Effector memory CD8-positive, alpha-beta T cell (primary cell): ENCODE measurements around the gene AMOTL2.

ENCODE experiments used
- ATAC-seq: fragments of 150-1000 bp; cut with Tn5 transposase; replicated peaks from 2 replicates; pipeline ENCODE4 v1.10.0; 2021; ENCODE audit warnings: mild to moderate bottlenecking, moderate library complexity
- DNase-seq, 3 experiments: peaks; one replicate each; pipeline ENCODE4 v3.0.0; 2021
- H3K27ac Mint-ChIP-seq, 2 donors: one replicate each; pipeline ENCODE4 v1.8.0; 2022; ENCODE audit warnings: mild to moderate bottlenecking in 2 of 2, mixed read lengths in 2 of 2, moderate library complexity in 2 of 2
- H3K27me3 Mint-ChIP-seq, 2 donors: one replicate each; pipeline ENCODE4 v1.8.0; 2022; ENCODE audit warnings: mixed read lengths in 2 of 2
- H3K36me3 Mint-ChIP-seq: one replicate; pipeline ENCODE4 v1.8.0; 2022; ENCODE audit warnings: mild to moderate bottlenecking, moderate library complexity, mixed read lengths; ENCODE audit not compliant: insufficient read depth
- H3K4me1 Mint-ChIP-seq, 2 donors: one replicate each; pipeline ENCODE4 v1.8.0; 2022; ENCODE audit warnings: low read depth in 2 of 2, mixed read lengths in 2 of 2
- H3K4me3 Mint-ChIP-seq, 2 donors: one replicate each; pipeline ENCODE4 v1.8.0; 2022; ENCODE audit warnings: mild to moderate bottlenecking in 2 of 2, mixed read lengths in 2 of 2, moderate library complexity in 2 of 2
- H3K9me3 Mint-ChIP-seq, 2 donors: one replicate each; pipeline ENCODE4 v1.8.0; 2022; ENCODE audit warnings: mixed read lengths in 2 of 2

AMOTL2 gene

GRCh38 chr3:134314588-134315285 is 59.5 kb downstream of the AMOTL2 start:
- Mint-ChIP-seq H3K4me3 (no peak overlapping the region), H3K9me3 (no peaks in the 10 kb centered on the region), H3K27ac (no peak overlapping the region), H3K36me3 (no peaks in the 10 kb centered on the region), H3K4me1 (peaks cover 0 to 2% of the 10 kb centered on the region in 2 donors), H3K27me3 (peaks cover 23 to 57% of the 10 kb centered on the region in 2 donors)
- ATAC-seq (no peak), DNase-seq (no peak)

DNA sequence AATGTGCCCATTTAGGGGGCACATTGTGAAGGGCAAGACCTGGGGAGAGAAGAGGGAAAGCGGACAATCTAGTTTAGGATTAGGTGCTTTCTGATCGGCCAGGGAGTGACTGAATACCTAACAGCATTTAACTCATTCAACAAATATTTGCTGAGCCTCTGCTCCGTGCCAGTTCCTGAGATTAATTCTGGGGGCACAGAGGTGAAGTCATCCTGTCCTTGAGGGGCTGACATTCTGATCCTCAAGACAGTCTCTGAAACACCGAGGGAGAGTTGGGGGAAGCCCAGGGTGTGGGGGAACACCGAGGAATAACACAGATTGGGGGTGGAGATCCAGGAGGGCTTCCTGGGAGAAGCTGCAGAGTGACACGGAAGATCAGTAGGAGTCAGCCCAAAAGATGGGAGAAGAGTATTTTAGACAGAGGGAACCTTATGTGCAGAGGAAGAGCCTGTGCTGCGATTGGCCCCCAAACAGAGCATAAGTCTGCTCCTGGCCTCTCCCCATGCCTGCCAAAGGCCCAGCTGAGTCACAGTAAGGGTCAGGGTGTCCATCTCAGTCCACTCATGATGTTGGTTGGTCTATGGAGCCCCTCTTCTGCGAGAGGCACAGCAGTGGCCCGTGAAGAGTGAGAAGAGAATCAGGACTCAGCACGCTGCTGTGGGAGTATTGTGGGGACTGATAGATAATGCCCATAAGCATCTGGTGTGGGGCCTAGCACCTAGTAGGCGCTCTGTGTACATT is 60.2 kb downstream of the AMOTL2 start:
- Mint-ChIP-seq H3K27me3 (peaks cover 23 to 57% of the 10 kb centered on the region in 2 donors), H3K4me3 (peak overlapping the region in 1 of 2 donors; percentile 70)

DNA sequence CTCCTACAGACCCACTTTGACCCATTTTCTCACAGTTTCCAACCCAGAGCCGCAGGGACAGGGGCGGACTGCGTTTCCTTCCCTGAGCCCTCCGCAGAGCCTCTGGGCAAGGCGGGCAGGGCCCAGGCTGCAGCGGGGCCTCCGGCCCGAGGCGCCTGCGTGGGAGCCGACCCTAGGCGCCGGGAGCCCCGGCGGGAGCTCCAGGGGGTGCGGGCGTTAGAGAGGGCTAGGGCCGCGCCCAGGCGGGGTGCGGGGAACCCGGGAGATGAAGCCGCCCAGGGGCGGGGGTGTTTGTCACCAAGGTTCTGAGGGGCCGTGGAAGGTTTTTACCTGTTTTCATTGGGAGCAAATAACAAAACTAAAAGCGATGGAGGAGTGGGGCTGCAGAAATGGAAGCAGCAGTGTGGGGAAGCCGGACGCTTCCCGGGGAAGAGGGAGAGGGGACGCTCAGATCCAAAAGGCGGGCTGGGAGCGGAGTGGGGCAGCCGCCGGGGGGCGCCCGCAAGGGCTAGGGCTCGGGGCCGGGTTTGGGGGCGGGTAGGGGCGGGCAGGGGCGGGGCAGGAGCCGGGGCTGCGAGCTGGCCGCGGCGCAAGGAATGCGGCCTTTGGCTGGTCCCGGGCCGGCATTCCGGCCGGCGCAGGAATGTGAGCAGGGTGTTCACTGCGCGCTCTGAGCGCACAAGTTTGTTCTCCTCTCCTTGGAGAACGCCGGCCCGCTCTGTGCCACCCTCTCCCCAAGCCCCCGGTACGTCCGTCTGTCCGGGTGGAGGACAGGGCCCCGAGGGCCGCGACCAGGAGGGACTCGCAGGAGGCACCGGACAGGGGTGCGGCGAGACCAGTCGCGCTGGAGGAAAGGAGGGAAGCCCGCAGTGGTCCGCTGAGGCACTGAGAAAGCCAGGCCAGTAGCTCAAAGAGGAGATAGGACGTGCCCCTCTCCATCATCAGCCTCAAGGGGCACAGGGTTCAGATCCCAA is 61.1 kb downstream of the AMOTL2 start:
- no peak for DNase-seq
- Mint-ChIP-seq H3K4me3 (peak overlapping the region; percentile 6 to 70), H3K27me3 (peaks cover 25 to 58% of the 10 kb centered on the region in 2 donors), H3K36me3 (no peaks in the 10 kb centered on the region), H3K4me1 (peaks cover 2 to 5% of the 10 kb centered on the region in 2 donors), H3K27ac (peak overlapping the region in 1 of 2 donors; percentile 44), H3K9me3 (no peaks in the 10 kb centered on the region)
- ATAC-seq = peak; percentile 3

More for the DNA sequence above, 60.2 kb downstream of the AMOTL2 start:
- DNase-seq (no peak), ATAC-seq (no peak)
- Mint-ChIP-seq H3K27ac (no peak overlapping the region), H3K9me3 (no peaks in the 10 kb centered on the region), H3K4me1 (peaks cover 0 to 2% of the 10 kb centered on the region in 2 donors), H3K36me3 (no peaks in the 10 kb centered on the region)

DNA sequence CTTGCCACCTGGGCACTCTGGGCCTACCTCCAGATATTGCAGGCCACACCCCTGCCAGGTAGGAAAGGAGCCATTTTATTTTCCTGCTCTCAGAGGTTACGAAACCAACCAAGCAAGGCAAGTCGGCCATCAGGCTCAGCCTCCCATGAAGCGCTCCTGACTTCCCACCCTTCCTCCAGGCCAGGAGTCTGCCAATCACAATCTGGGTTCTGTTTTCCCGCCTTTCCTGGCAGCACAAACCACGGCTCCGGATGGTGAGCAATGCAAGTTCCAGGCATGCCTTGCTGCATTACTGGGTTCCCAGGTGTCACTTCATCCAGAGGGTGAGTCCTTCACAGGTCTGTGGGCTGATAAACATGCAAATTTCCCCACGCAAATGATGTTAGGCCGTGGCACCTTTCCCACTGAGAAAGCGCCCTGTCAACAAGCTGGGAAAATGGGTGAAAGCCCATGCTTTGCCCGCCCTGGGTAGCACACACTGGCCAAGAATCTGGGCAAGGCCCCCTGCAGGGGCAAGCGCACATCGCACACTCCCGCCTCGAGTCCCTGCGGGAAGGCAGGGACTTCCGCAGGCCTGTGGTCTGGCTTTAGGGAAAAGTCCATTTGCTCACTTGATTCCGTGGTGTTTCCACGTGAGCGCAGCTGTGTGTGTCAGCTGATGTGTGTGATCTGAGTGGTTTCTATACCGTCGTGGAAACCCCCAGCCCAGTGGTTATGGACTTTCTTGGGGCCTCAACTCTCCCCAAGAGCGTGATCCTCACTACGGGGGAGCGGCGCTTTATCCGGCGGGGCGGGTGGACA is 62.0 kb downstream of the AMOTL2 start:
- Mint-ChIP-seq H3K36me3 (no peaks in the 10 kb centered on the region), H3K9me3 (no peaks in the 10 kb centered on the region), H3K27me3 (peaks cover 34 to 63% of the 10 kb centered on the region in 2 donors), H3K4me1 (peaks cover 5 to 9% of the 10 kb centered on the region in 2 donors), H3K4me3 (peak overlapping the region; percentile 6 to 70), H3K27ac (peak overlapping the region in 1 of 2 donors; percentile 44)
- DNase-seq (peak in 2 of 3 experiments; percentile 7 to 8), ATAC-seq (peak; percentile 80)

GRCh38 chr3:134311693-134312071 is 62.6 kb downstream of the AMOTL2 start:
- H3K27ac Mint-ChIP-seq = no peak overlapping the region
- no peak overlapping the region for H3K4me3 Mint-ChIP-seq
- H3K36me3 Mint-ChIP-seq = no peaks in the 10 kb centered on the region
- H3K9me3 Mint-ChIP-seq = no peaks in the 10 kb centered on the region
- peaks cover 5 to 9% of the 10 kb centered on the region in 2 donors for H3K4me1 Mint-ChIP-seq
- H3K27me3 Mint-ChIP-seq = peaks cover 35 to 69% of the 10 kb centered on the region in 2 donors
- ATAC-seq = no peak
- DNase-seq = no peak

GRCh38 chr3:134311265-134311664 is 63.0 kb downstream of the AMOTL2 start:
- peaks cover 5 to 9% of the 10 kb centered on the region in 2 donors for H3K4me1 Mint-ChIP-seq
- H3K27ac Mint-ChIP-seq = no peak overlapping the region
- H3K27me3 Mint-ChIP-seq = peaks cover 39 to 73% of the 10 kb centered on the region in 2 donors
- H3K36me3 Mint-ChIP-seq = no peaks in the 10 kb centered on the region
- DNase-seq (no peak), ATAC-seq (no peak)
- H3K4me3 Mint-ChIP-seq = no peak overlapping the region
- H3K9me3 Mint-ChIP-seq = no peaks in the 10 kb centered on the region

- ATAC-seq = no peak
- no peak overlapping the region for H3K27ac Mint-ChIP-seq
- DNase-seq = no peak
- peaks cover 3% of the 10 kb centered on the region for H3K36me3 Mint-ChIP-seq
- no peak overlapping the region for H3K4me3 Mint-ChIP-seq
- peaks cover 50 to 71% of the 10 kb centered on the region in 2 donors for H3K27me3 Mint-ChIP-seq
- peaks cover 5 to 9% of the 10 kb centered on the region in 2 donors for H3K4me1 Mint-ChIP-seq
- no peaks in the 10 kb centered on the region for H3K9me3 Mint-ChIP-seq
These were observed 64.1 kb downstream of the AMOTL2 start for GRCh38 chr3:134309987-134310700.

GRCh38 chr3:134308350-134308891 is 65.8 kb downstream of the AMOTL2 start:
- Mint-ChIP-seq H3K27ac (no peak overlapping the region), H3K4me1 (peaks cover 5 to 9% of the 10 kb centered on the region in 2 donors), H3K9me3 (no peaks in the 10 kb centered on the region), H3K36me3 (peaks cover 3% of the 10 kb centered on the region), H3K4me3 (peak overlapping the region; percentile 7 to 31), H3K27me3 (peaks cover 37 to 53% of the 10 kb centered on the region in 2 donors)
- DNase-seq (peak; percentile 68 to 76 (median 69)), ATAC-seq (peak; percentile 73)

- peaks cover 37 to 49% of the 10 kb centered on the region in 2 donors for H3K27me3 Mint-ChIP-seq
- ATAC-seq = no peak
These were observed 66.8 kb downstream of the AMOTL2 start for GRCh38 chr3:134307425-134307824.

GRCh38 chr3:134306320-134306719 is 67.9 kb downstream of the AMOTL2 start:
- Mint-ChIP-seq H3K4me3 (no peak overlapping the region), H3K4me1 (peaks cover 5 to 7% of the 10 kb centered on the region in 2 donors), H3K27me3 (peaks cover 29 to 39% of the 10 kb centered on the region in 2 donors), H3K27ac (no peak overlapping the region), H3K36me3 (peaks cover 3% of the 10 kb centered on the region), H3K9me3 (no peaks in the 10 kb centered on the region)
- DNase-seq (no peak), ATAC-seq (no peak)

More at GRCh38 chr3:134307425-134307824, 66.8 kb downstream of the AMOTL2 start:
- Mint-ChIP-seq H3K4me3 (no peak overlapping the region), H3K27ac (no peak overlapping the region), H3K36me3 (peaks cover 3% of the 10 kb centered on the region), H3K9me3 (no peaks in the 10 kb centered on the region), H3K4me1 (peaks cover 5 to 7% of the 10 kb centered on the region in 2 donors)
- DNase-seq = no peak
